Caki2 (cell line): ENCODE results near the gene SCYL1. TPM values are rescaled to one million over a fixed set of nuclear protein-coding genes. Genes with fewer than 3 reads are reported as not detected.
"Not testable (repeated sequence)": the region's sequence is repeated elsewhere in the genome, so short reads cannot be mapped to it uniquely, and the experiment has no call there.

Source experiments
- DNase-seq: peaks from one replicate; pipeline ENCODE4 v3.0.0-alpha.2; 2015; ENCODE audit warnings: low read depth
- in situ Hi-C: cut with HindIII; loops from 2 replicates; pipeline ENCODE4 v1.10.0; 2016; ENCODE audit warnings: low sequenced_read_pairs, low pct_unique_long_range_greater_than_20kb, mixed read lengths
- total RNA-seq: library from RNA; depleted of rRNA; stranded (reverse); fragments of >200 nt; shearing (Covaris generic); gene quantifications from 2 replicates; pipeline ENCODE4 v1.2.3, GENCODE V29; 2014; ENCODE audit warnings: low replicate concordance

SCYL1 gene
- total RNA-seq, 1 experiment from 2014 or later: 58.0 TPM

DNA sequence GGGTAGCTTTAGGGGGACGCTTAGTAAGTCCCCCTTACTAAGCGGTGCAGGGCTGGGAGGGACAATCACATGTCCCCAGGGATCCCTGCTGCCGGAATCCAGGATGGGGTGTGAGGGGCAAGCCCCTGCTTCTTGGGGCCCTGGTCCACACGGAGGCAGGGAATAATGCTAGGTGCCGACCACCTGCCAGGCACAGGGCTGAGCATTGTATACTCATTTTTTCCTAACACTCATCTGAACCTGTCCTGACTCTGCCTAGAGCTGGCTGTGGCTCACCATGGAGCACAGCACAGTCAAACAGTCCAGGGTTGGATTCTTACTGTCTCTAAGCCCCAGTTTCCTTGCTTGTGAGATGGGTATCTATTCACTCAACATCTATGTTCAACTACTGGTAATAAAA, 34.7 kb downstream of the SCYL1 start:
- DNase-seq: no peak
- in situ Hi-C loops: no loop called here

DNA sequence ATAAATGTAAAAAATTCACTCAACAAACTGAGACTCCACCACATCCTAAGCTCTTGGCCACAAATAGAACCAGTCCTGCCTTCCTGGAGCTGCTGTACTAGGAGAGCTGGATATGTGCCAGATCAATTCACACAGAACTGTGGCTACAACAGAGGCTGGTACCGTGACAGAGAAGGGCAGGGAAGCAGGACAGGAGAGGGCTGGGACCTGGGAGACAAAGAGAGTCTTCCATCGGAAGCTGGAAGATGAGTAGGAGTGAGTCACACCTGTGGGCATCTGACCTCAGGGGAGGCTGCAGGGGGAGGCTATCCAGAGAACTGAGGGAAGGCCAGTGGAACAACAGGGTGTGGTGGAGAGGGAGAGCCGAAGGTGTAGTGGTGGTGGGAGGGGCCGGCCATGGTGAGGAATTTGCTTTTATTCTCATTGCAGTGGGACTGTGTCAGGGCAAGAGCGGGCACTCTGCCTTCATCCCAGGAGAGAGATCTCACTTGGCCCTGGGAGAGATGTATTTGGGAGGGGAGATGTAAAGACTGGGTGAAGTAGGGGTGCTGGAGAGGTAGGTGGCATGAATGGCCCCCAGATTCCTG, 35.2 kb downstream of the SCYL1 start:
- DNase-seq: peak; percentile 93

DNA sequence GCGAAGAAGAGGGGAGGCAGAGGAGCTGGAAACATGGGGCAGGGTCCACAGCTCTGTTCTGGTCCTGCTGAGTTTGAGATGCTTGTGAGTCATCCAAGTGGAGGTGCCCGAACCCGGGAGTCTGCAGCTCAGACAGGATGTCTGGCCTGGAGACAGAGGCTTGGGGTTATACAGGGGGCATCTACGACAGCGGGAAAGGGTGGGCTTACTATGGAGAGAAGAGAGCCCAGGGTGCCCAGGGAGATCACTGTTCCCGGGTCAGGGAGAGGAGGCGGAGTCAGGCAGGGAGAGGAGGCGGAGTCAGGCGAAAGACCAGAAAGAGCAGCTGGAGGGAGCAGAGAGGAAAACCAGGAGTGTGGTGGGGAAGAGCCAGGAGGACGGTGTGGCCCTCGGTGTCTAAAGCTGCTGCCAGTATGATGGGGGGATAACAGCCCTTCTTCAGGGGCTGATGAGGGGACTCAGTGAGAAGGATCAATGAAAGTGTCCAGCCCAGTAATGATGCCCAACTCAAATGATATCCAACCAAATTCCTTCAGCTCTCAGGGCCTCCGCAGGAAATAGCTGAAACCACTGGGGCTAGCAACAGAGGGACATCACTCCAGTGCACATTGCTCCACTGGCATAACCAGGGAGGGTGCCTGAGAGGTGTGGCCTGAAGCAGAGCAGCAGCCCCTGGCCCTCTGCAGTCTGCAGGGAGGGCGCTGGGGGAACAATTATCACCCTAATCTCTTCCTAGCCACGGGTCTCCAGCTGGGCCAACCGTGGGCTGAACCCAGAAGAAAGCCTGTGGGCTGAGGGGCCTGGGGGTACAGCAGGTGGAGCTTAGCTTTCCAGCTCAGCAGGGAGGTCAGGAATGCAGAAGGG, 35.9 kb downstream of the SCYL1 start:
- DNase-seq: peak; percentile 84
- in situ Hi-C loops: no loop called here

More for the DNA sequence above, 35.2 kb downstream of the SCYL1 start:
- in situ Hi-C loops: no loop called here

DNA sequence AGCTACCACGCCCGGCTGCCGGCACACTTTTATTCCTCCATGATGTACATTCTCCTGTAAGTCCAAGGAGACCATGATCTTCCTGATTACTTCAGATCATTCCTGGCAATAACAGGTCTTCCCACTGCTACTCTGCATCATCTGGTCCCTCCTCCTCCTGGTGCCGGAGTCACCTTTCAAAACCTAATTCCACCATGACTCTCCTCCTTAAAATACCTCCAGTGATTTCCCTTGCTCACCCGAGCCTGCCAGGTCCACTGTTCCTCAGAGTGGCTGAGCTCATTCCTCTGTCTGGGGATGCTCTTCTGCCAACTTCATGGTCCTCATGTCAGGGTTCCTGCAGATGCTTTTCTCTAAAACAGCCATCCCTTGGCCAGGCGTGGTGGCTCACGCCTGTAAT, 37.1 kb downstream of the SCYL1 start:
- in situ Hi-C loops: no loop called here
- no peak for DNase-seq

DNA sequence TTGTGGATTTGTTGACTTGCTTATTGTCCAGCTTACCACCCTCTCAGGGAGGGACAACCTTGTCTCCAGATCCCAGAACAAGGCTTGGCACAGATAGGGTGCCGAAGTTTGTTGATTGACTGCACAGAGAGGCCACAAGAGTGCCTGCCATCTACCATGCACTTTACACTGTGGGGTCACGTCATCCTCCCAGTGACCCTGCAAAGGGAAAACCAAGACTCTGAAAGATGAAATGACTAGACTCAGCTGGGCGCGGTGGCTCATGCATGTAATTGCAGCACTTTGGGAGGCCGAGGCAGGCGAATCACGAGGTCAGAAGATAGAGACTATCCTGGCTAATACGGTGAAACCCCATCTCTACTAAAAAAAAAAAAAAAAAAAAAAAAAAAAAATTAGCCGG, 37.9 kb downstream of the SCYL1 start:
- in situ Hi-C loops: no loop called here
- DNase-seq: peak; percentile 63

DNA sequence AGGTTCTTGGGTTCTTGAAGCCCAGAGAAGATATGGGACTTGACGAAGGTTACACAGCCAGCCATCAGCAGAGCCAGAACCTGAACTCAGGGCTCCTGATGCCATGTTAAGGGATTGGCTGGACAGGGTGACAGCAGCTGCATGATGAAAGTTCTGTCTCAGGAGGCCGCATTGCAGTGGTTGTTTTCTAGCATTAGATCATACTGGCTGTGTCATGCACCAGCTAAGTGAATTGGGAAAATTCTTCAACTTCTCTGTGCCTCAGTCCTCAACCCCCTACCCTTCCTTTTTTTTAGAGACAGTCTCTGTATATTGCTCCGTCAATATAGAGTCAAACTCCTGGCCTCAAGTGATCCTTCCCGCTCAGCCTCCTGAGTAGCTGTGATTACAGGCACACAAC, 38.7 kb downstream of the SCYL1 start:
- in situ Hi-C loops: no loop called here
- no peak for DNase-seq

DNA sequence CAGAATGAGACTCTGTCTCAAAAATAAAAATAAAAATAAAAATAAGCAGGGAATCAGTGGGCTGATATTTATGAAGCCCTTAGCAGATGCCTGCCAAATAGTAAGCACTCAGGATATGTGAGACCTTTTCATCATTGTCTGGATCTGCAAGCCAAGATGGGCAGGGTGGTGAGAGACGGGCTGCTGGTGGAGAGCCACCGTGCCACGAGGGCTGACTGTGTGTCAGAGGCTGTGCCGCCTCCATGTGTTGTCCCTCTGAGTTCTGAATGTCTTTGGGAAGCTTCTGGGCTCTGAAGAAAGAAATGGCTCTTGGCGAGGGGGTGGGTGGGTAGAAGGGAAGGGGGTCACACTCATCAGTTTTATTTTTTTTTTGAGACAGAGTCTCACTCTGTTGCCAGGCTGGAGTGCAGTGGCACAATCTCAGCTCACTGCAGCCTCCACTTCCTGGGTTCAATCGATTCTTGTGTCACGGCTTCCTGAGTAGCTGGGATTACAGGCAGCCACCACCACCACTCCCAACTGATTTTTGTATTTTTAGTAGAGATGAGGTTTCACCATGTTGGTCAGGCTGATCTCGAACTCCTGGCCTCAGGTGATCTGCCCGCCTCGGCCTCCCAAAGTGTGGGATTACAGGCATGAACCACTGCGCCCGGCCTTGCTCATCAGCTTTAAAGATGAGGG, 40.1 kb downstream of the SCYL1 start:
- DNase-seq, in situ Hi-C loops: not testable (repeated sequence)

DNA sequence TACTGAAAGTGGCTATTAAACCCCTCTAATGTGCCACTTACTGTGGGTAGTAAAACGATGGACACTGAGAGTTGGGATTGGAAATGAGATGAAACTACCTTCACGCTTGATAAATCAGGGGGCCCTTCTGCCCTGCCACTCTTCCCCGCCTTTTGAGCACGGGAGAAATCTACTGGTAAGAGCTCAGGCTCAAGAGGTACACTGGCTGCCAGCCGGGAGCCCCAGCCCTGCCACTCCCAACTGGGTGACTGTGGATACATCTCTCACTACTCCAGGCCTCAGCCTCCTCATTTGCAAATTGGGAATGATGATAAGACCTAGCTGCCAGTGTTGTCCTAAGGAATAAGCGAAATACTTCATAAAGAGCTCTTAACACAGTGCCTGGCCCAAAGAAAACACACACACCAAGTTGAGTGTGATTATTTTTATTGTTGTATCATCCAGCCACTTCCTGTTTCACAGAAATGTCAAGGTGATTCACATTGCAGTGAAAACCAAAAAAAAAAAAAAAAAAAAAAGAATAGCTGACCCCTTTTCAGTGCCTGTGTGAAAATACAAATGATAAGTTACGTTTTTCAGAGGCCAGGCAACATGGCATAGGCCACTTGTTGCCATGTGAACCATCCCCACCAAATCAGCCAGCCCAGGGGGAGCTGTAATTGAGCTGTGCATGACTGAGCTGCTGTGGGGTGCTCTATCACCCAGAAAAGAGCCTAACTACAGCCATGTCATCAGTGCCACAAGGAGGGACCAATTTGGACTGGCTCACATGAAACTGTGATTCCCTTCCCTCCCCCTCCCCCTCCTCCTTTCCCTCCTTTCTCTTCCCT, 41.0 kb downstream of the SCYL1 start:
- in situ Hi-C loops: no loop called here
- peak; percentile 41 for DNase-seq

DNA sequence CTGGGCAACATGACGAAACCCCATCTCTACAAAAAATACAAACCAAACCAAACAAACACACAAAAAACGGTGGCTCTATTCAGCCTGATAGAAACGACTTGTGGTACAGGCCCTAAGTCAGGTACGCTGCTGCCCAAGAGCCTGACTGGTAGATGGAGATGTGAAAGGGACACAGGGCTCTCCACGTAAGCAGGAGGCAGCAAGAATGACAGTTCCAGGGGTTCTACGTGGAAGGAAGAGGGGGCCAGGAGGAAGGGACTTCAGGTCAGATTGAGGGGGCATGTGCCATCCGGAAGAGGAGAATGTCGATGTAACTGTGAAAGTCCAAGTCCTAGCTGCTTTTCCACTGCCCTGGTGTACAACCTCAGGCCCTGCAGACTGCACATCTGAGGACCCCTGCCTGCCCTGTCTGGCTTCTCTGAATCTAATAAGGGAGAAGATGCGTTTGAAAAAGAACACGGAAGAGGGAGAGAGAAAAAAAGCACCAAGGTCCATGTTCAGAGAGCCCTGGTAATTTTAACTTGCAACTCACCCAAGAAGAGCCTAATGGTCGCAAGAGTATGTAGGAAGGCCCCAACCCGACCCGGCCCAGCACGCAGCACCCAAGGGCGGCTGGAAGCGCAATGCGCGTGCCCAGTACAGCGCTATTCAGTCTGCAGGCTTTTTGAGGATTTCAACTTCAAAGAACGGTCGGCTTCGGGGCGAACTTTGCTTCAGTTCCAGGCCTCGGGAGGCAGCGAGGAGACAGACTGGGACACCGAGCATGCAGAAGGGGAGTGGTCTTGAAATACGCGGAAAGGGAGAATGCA, 44.5 kb downstream of the SCYL1 start:
- in situ Hi-C loops: no loop called here
- no peak for DNase-seq

DNA sequence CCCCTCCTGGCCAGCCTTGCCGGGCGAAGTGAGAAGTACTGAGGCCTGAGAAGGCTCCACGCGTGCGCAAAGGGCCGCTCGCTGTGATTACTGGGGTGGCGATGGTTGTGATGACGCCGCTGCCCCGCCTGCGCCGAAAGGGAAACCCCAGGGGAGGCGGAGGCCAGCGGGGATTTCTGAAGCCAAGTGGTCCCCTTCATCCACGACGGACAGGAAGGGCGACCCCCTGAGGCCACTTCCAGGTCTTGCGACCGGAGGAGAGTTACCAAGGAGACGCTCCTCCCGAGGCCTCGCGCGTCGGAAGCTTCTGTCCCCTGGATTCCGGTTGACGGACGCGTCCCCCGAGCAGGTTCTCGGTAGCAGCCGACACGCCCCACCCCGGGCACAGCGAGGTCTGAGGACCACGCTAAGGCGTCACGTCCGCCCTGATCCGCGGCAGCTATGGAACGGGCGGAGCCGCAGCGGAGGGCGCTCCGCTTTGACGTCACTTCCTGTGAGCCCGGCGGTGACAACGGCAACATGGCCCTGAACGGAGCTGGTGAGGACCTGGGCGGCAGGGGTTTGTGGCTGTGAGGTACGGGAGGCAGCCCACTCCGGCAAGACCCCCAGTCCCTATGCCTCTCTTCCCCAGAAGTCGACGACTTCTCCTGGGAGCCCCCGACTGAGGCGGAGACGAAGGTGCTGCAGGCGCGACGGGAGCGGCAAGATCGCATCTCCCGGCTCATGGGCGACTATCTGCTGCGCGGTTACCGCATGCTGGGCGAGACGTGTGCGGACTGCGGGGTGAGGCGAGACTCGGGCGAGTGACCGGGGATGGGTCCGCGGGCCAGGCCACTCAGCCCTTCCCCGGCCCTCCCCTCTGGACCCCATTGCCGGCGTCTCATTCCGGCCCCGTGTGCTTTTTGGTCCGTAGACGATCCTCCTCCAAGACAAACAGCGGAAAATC, 45.4 kb downstream of the SCYL1 start, which contains the start of gene ZNRD2:
TSS of gene ZNRD2 (plus strand) at position 505 of the 946 bp plus-strand sequence. CDS start at position 520, 15 bp downstream.
- DNase-seq: peak; percentile 99
- in situ Hi-C loops: no loop called here

DNA sequence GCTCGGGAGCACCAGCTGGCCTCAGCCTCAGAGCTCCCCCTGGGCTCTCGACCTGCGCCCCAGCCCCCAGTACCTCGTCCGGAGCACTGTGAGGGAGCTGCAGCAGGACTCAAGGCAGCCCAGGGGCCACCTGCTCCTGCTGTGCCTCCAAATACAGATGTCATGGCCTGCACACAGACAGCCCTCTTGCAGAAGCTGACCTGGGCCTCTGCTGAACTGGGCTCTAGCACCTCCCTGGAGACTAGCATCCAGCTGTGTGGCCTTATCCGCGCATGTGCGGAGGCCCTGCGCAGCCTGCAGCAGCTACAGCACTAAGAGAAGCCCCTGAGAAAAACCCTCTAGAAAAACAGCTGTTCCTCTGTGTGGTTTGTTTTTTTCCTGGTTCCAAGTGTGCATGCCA, 46.5 kb downstream of the SCYL1 start:
- no peak for DNase-seq
- in situ Hi-C loops: no loop called here

DNA sequence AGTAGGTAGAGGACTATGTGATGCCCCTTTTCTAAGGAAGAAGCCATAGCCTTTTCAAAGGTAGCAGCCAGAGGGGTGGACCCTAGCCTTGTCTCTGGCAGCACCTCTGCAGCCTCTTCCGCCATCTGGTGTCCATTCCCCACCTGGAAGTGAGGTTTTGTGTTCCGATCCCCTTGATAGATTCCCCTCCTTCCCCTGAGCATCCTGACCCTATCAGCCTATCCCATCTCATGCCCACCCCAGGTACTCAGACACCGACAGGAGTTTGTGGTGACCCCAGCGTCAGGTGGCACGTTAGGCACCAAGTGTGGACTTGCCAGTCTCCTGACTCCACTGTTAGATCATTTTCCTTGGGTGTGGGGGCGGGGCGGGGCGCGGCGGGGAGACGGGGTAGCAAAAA, 47.1 kb downstream of the SCYL1 start:
- in situ Hi-C loops: no loop called here
- peak; percentile 69 for DNase-seq

DNA sequence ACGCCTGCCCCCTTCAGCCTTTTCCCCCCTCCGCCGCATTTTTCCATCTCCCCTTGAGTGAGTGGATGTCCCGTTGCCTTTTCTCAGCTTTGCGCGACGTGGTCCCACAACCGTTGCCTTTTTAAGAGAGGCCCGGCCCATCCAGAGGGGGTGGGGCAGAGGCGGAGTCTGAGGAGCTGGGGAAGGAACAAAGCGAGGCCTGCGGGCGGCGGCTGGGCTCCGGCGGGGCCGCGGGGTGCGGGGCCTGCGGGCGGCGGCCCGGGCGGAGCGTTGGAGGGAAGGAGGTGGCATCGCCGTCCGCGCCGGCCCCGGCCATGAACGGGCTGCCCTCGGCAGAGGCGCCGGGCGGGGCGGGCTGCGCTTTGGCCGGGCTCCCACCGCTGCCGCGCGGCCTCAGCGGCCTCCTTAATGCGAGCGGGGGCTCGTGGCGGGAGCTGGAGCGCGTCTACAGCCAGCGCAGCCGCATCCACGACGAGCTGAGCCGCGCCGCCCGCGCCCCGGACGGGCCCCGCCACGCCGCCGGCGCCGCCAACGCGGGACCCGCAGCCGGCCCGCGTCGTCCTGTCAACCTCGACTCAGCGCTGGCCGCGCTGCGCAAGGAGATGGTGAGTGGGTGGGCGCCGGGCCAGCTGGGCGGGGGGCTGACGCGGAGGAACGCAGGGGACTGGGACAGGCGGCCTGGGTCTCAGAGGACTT, 47.6 kb downstream of the SCYL1 start, which contains the start of gene FAM89B:
TSS of gene FAM89B (plus strand) at position 183 of the 696 bp plus-strand sequence. CDS start at position 315, 132 bp downstream.
- DNase-seq: peak; percentile 77
- in situ Hi-C loops: no loop called here

DNA sequence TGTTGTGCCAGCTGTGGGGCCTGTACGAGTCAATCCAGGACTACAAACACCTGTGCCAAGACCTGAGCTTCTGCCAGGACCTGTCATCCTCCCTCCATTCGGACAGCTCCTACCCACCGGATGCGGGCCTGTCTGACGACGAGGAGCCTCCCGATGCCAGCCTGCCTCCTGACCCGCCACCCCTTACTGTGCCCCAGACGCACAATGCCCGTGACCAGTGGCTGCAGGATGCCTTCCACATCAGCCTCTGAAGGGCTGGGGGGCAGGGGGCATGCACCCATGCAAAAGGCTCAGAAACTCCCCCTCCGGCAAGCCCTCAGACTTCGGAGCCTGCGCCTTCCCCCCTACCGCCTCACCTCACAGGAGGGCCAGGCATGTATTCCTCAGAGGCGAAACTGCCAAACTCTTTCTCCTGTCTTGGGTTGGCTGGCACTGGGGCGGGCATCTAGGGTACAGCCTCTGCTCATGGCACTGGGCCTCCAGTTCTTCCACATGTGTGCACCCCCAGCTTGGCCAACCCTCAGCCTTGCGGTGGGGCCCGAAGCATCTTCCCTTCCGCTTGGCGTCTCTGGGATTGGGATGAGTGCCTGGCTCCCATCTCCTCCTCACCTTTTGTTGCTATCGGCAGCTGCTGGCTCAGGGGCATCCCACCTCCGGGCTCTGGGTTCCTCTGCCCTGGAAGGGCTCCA, 48.7 kb downstream of the SCYL1 start:
- in situ Hi-C loops: no loop called here
- DNase-seq: no peak

DNA sequence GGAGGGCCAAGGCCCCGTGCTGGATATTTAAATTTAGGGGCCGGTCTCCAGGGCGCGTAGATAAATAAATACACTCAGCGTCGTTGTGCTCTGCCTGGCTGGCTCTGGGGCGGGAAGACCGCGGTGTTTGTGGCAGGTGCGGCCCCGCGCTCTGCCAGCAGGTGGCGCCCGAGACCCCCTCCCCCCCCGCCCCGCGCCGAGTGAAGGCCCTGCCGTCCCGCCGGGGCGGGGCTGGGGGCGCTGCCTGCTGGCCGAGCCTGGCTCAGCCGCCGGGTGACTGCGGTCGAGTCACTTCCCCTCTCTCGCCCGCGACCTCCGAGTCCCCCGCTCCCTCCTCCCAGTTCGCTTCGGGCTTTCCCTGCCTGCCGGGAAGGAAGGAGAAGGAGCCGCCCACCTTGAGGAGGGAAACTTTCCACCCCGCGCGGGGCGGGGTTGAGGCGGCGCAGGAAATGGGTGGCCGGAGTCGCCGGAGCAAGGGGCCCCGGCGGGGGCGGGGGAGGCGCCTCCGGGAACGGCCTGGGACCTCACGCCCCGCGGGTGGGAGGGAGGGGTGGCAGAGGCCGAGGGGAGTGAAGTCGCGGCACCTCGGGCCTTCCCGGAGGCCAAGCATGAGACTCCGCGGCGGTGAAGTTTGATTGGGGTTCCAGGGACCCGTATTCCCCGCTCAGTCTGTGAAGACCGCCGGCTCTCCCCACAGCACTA, 49.4 kb downstream of the SCYL1 start:
- in situ Hi-C loops: no loop called here
- peak; percentile 98 for DNase-seq
